Stomach (tissue), 4 donors: ENCODE data around the gene UNC119B.

Experiments
- EP300 ChIP-seq: sonication (generic); formaldehyde crosslinking; IDR thresholded peaks from one replicate; pipeline ENCODE4 v1.6.1; 2017; ENCODE audit warnings: antibody characterized with exemption
- TF ChIP-seq, protein P1 (sequence below), 7 experiments: fragments of 450-650 bp in 4 of 7; fragments of 200-600 bp in 3 of 7; sonication (generic) in 3 of 7; IDR thresholded peaks; one replicate each; pipeline ENCODE4 v1.5.1; 2016 to 2019; ENCODE audit warnings: antibody characterized with exemption in 7 of 7, control low read depth in 2 of 7, mild to moderate bottlenecking in 1 of 7

DNA sequence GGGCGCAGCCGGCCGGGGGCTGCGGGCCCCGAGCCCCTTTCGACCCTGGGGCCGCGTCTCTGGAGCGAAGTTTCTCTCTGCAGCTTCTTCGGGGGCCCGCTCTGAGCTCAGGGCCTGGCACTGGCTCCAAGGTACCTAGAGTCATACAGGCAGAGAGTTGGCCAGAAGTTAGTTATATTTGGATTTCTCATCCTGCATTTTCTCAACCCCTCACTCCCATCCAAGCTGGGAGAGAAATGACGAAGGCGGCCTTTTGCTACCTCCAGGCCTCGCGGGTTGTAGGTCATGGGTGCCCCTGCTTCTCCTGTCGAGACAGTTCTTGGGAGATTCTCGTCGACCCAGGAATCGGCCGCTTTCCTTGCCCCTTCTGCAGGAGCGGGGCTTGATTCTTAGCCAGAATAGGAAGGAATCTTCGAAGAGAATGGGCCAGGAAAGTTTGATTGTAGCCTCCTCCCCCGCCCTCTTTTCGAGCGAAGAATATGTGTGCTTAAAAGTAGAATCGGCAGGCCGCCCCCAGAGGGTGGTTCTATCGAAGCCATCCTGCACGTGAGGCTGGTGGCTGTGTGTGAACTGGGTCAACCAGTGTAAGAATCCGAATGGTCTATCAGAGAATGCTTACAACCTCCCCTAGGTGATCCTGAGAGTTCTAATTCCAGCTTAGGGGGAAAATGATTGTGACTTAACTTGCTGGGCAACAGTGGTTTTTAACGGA lies 22.5 kb upstream of the UNC119B start:
- TF ChIP-seq, protein P1, sequence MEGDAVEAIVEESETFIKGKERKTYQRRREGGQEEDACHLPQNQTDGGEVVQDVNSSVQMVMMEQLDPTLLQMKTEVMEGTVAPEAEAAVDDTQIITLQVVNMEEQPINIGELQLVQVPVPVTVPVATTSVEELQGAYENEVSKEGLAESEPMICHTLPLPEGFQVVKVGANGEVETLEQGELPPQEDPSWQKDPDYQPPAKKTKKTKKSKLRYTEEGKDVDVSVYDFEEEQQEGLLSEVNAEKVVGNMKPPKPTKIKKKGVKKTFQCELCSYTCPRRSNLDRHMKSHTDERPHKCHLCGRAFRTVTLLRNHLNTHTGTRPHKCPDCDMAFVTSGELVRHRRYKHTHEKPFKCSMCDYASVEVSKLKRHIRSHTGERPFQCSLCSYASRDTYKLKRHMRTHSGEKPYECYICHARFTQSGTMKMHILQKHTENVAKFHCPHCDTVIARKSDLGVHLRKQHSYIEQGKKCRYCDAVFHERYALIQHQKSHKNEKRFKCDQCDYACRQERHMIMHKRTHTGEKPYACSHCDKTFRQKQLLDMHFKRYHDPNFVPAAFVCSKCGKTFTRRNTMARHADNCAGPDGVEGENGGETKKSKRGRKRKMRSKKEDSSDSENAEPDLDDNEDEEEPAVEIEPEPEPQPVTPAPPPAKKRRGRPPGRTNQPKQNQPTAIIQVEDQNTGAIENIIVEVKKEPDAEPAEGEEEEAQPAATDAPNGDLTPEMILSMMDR (IDR thresholded peaks at IDR 0.05) = no peak
- no peak for TF ChIP-seq EP300
